ENCODE results near the gene LRRFIP1.

- TF ChIP-seq GABPB1 (CRISPR knock-in tag; IDR thresholded peaks at IDR 0.05) (no peak), ATF6 (CRISPR knock-in tag; IDR thresholded peaks at IDR 0.05) (no peak), ZNF146 (CRISPR knock-in tag; IDR thresholded peaks at IDR 0.05; ENCODE audit: unreplicated experiment) (no peak)
- TF ChIP-seq, protein P1, sequence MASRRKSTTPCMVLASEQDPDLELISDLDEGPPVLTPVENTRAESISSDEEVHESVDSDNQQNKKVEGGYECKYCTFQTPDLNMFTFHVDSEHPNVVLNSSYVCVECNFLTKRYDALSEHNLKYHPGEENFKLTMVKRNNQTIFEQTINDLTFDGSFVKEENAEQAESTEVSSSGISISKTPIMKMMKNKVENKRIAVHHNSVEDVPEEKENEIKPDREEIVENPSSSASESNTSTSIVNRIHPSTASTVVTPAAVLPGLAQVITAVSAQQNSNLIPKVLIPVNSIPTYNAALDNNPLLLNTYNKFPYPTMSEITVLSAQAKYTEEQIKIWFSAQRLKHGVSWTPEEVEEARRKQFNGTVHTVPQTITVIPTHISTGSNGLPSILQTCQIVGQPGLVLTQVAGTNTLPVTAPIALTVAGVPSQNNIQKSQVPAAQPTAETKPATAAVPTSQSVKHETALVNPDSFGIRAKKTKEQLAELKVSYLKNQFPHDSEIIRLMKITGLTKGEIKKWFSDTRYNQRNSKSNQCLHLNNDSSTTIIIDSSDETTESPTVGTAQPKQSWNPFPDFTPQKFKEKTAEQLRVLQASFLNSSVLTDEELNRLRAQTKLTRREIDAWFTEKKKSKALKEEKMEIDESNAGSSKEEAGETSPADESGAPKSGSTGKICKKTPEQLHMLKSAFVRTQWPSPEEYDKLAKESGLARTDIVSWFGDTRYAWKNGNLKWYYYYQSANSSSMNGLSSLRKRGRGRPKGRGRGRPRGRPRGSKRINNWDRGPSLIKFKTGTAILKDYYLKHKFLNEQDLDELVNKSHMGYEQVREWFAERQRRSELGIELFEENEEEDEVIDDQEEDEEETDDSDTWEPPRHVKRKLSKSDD (conservative IDR thresholded peaks at IDR 0.05; ENCODE audit: low read length) = no peak
Observed at GRCh38 chr2:237742191-237742590, 114.8 kb downstream of the LRRFIP1 start.

All from K562 (cell line).